Hematopoietic multipotent progenitor cell treated with erythropoietin and hydrocortisone succinate and interleukin-3 and kit ligand, for 8 days (in vitro differentiated cells): ENCODE measurements around the gene TTC39B.

Source experiments
- DNase-seq: peaks from one replicate; pipeline ENCODE4 v3.0.0-alpha.2; 2015

Gene TTC39B

DNA sequence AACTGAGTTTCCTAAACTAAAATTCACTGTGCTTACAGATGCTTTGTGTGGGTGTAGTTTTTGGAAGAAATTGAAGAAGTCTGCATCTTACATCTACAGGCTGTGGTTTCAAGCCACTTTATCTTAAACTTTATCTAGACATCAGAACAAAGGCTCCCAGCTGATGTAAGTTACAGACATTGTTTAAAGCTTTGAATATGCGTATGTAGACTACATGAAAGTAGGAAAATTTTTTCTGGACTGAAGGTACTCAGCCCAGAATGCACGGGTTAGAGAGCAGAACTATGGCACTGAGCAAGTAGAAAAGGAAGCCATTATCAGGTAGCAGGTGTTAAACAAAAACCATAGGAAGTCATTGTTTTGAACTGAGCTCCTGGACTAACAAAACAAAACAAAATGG, 185.4 kb downstream of the TTC39B start:
- no peak for DNase-seq

DNA sequence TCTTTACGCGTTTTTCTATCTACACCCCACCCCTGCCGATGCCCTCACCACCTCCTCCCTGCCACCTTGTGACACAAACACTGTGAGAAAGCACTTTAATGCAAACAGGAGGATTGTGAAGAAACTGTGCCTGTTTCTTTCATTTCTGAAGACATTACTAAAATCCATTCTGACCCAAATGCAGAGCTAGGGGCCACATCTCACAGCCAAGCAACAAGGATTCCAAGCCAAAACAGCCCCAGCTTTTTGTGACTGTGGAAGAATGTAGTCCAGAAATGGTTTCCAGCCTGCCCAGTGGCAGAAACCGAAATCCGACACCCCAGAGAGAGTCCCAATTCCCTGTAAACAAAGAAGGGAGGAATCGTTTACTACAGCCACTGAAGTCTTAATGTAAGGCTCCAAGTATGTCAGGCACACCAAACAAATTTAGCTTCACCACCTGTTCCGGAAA, 190.9 kb downstream of the TTC39B start:
- no peak for DNase-seq

DNA sequence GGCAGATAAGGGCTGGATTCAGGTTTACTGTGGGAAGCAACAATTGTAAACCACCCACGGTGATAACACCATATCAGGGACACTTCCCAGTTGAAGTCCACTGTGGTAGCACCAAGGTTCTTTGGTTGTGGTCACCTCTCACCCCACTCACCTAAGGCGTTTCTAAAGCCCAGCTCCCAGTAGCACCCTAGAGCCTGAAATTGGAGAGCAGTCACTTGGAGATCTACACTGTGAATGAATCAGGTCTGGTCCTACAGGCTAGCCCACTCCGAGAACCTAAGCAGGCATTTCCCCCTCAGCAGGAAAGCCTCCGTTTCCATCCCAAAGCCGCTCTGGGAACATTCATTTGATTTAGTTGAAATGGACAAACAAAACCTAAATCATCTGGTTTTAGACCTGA, 191.3 kb downstream of the TTC39B start:
- DNase-seq = no peak

DNA sequence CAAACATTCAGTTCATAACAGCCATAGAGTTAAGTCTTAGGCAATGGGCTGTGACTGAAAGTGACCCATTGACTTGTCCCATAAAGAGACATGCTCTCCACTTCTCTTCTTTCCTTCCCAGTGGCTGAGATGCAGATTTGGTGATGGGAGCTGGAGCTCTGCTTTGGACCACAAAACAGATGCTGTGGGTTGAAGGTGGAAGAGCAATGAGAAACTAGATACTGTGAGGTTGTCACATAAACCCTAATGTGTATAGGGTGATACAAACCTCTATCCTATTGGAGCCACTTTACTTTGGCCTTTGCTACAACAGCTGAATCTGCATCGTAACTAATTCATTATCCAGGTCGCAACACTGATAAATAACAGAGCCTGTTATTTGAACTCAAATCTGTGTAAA, 192.0 kb downstream of the TTC39B start:
- DNase-seq = no peak
